HG02938 (cell line): ENCODE measurements around the gene MUC5B.
"Not testable (repeated sequence)": the region's sequence is repeated elsewhere in the genome, so short reads cannot be mapped to it uniquely, and the experiment has no call there.

ENCODE experiments used
- ATAC-seq: cut with Tn5 transposase; IDR thresholded peaks from one replicate; pipeline ENCODE4 v1.9.1; 2021; ENCODE audit warnings: mild to moderate bottlenecking, moderate library complexity; ENCODE audit not compliant: unreplicated experiment

MUC5B gene

DNA sequence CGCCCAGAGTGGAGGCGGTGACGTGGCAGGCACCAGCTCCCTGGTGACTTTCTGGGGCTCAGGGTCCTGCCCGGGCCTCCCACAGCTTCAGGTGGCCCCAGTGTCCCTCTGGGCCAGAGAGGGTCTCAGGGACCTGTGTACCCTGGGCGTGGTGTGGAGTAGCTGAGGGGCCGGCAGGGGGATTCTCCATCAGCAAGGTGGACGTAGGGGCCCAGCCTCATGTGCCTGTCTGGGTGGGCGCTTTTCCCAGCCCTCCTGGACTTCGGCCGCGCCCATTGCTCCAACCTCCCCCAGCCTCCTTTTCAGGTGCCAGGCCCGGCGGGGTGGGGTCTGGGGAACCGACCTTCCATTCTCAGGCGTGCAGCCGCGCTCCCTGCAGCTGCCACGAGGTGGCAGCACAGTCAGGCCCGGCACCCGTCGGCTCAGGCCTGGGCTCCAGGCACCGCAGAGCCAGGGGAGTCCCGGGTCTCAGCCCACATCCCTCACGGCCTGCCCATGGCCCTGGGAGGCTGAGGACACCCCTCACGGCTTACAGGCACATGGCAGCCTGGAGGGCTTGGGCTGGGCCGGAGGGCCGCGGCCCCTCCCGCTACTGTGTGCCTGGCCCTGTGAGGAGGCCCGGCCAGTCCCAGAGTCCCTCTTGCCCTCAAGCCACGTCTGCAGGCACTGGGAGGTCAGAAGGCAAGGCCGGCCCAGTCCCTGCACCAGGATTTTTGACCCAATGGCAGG, 19.9 kb upstream of the MUC5B start:
- ATAC-seq = no peak

DNA sequence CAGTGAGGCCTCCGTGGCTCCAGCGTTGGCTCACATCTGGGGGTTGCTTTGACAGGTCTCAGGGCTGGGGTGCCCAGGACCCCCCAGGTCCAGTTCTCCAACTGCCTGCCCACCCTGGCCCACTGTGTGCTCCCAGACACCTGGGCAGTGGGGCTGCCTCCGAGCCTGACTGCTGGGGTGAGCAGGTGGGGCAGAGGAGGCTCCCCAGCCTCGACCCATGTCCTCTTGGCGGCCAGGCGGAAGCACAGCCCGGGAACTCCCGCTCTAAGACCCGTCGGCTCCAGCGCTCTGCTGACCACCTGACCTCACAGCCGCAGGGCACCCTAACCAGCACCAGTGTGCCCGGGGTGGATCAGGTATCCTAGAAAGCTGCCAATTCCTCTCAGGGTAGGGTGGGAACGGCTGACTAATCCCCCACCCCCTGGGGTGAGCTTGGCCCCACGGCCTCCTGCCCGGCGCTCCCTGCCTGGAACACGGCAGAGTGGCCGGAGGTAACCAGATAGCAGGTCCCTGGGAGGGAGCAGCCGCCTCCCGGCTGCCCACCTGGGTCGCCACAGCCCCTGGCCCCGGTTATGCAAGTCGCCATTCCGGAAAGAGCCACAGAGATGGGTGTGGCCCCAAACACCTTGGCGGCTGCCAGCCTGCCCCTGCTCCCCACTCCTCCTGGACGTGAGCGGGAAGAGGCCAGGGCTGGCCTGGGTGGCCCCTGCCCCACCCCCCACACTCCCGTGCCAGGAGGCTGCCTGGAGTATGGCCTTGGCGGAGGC, 19.2 kb upstream of the MUC5B start:
- ATAC-seq = no peak

GRCh38 chr11:1204381-1205101, 18.3 kb upstream of the MUC5B start:
- ATAC-seq = no peak

- ATAC-seq = no peak
Observed at GRCh38 chr11:1205121-1205986, 17.5 kb upstream of the MUC5B start.

DNA sequence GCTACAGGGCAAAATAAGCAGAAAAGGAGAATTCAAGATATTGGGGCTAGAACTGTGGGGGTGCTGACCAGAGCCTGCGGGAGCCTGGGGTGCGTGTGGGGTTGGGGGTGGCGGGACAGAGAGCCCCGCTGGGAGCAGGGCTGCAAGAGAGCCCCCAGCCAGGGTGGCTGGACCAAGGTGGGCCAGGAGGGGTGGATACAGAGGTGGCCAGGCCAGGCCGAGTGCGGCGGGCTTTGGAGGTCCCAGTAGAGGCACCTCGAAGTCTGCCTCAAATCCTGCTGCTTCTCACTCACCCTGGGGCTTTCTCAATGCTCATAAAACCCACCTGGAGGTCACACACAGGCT, 16.9 kb upstream of the MUC5B start:
- no peak for ATAC-seq

GRCh38 chr11:1206391-1207271, 16.2 kb upstream of the MUC5B start:
- no peak for ATAC-seq

GRCh38 chr11:1207401-1208143, 15.3 kb upstream of the MUC5B start:
- ATAC-seq = no peak

DNA sequence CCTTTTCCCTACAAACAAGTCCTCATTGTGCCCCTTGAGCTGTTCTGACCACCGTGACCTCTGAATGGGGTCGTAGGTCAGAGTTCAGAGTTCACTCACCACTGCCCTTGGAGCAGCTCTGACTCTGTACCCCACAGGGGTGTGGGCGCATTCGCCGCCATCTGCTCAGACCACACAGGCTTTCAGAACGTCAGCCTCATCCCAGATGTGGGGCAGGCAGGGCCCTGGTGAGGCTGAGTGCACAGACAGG, 14.8 kb upstream of the MUC5B start:
- ATAC-seq = no peak

- ATAC-seq = no peak
Observed at GRCh38 chr11:1208394-1209261, 14.2 kb upstream of the MUC5B start.

DNA sequence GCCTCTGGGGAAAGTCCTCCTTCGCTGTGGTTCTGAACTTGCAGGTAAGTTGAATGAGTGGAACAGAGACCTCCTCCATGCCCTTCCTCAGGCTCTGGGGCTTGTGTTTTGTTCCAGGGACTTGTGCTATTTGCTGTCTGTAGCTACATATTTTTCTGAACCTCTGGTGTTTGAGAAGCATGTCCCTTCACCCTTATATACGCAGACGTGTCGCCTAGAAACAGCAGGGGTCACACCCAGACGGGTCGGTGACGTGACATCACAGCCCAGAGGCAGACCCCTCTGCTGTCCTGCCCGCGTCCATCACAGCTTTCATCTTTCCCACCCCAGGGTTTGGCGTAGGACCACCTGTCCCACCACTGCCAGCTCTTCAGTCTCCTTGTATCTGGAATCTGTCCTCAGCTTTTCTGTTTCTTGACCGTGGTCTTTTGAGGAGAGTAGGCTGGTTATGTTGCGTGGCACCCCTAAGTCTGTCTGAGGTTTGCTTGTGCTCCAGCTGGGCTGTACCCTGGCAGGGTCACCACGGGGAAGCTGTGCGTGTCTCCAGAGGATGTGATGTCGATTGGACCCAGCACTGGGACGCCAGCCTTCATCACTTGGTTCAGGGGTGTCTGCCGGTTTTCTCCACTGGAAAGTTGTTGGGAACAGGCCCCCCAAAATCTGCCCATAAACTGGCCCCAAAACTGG, 13.4 kb upstream of the MUC5B start:
- no peak for ATAC-seq

DNA sequence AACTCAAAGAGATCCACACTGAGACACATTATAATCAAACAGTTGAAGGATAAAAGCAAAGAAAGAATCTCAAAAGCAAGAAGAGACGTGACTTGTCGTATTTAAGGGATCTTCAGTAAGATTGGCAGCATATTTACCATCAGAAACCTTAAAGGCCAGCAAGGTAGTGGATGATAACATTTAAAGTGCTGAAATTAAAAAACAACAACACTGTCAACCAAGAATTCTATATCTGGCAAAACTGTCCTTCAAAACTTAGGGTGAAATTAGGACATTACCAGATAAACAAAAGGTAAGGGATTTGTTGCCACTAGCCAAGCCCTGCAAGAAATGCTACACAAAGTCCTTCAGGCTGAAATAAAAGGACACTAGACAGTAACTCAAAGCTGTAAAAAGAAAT, 11.0 kb upstream of the MUC5B start:
- no peak for ATAC-seq

DNA sequence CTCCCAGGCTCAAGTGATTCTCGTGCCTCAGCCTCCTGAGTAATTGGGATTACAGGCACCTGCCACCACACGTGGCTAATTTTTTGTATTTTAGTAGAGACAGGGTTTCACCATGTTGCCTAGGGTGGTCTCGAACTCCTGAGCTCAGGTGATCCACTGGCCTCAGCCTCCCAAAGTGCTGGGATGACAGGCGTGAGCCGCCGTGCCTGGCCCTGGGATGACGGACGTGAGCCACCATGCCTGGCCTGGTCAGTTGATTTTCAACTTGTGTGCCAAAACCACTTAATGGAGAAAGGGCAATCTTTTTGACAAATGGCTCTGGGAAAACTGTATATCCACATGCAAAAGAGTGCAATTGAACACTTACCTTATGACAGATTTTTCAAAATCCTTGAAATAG, 7.0 kb upstream of the MUC5B start:
- not testable (repeated sequence) for ATAC-seq

DNA sequence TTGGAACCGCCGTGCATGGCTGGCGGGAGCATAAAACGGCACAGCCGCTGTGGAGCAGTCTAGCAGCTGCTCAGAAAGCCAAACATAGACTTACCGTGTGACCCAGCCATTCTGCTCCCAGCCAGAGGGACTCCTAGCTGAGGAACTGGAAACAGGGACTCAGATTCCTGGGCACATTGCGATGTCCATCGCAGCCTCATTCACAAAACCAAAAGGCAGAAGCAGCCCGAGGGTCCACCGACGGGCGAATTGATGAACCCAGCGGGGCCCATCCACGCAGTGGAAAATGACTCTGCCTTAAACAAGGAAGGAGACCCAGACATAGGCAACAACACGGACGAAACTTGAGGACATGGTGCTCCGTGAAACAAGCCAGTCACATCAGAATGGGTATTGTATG, 5.7 kb upstream of the MUC5B start:
- ATAC-seq = no peak

- no peak for ATAC-seq
Observed at GRCh38 chr11:1218256-1218787, 4.5 kb upstream of the MUC5B start.

- no peak for ATAC-seq
Observed at GRCh38 chr11:1218788-1219445, 3.9 kb upstream of the MUC5B start.

DNA sequence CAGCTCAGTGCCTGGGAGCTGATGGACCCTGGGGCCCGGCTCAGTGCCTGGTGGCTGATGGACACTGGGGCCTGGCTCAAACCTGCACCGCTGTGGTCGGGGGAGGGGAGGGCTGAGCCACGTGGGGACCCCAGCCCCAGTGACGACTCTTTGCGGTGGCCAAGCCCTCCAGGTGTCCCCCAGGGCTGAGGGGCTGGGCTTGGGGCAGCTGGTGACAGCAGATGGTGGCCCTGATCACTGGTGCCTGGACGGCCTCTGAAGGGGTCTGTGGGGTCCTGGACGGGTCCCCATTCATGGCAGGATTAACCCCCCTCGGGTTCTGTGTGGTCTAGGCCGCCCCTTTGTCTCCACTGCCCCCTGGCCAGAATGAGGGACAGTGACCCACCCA, 3.4 kb upstream of the MUC5B start:
- no peak for ATAC-seq
